K562 (cell line): ENCODE data around the gene CDC45. TPM values are rescaled to one million over a fixed set of nuclear protein-coding genes. Genes with fewer than 3 reads are reported as not detected.

Source experiments
- ELF2 ChIP-seq: fragments of 250-450 bp; sonication (Bioruptor Pico); IDR thresholded peaks from 2 replicates; pipeline ENCODE4 v1.5.0; 2021; ENCODE audit warnings: mild to moderate bottlenecking
- FOXA1 ChIP-seq: fragments of 450-650 bp; IDR thresholded peaks from 2 replicates; pipeline ENCODE4 v1.6.1; 2016; ENCODE audit warnings: mild to moderate bottlenecking, borderline replicate concordance
- KHSRP ChIP-seq: fragments of 450-650 bp; IDR thresholded peaks from 2 replicates; pipeline ENCODE4 v1.6.1; 2017
- polyA plus RNA-seq, 8 experiments: library from polyadenylated mRNA; depleted of rRNA in 4 of 8; stranded (reverse) in 5 of 8; unstranded in 3 of 8; fragments of >200 nt; fragmentation: Nextera tagmentation in 2 of 8; fragmentation: Illumina TruSeq in 1 of 8; extraction: Ambion mirVana in 2 of 8; extraction: Trizol in 1 of 8; gene quantifications; 2 replicates each; pipeline versions ENCODE4 v1.2.1 to v1.2.3, GENCODE V29; 2011 to 2014; ENCODE audit warnings: inconsistent platforms in 1 of 8, missing spikeins in 1 of 8
- total RNA-seq, 7 experiments: library from RNA; depleted of rRNA in 6 of 7; stranded (reverse); fragments of >200 nt in 6 of 7; fragmentation: Illumina TruSeq in 2 of 7; extraction: Trizol in 2 of 7; gene quantifications; 2 replicates each; pipeline versions ENCODE4 v1.2.1 to v1.2.3, GENCODE V29; 2011 to 2021; ENCODE audit warnings: low replicate concordance in 1 of 7
- TF ChIP-seq, protein P1 (sequence below), 2 experiments: fragments of 450-650 bp in 1 of 2; IDR thresholded peaks; 2 replicates each; pipeline ENCODE4 v1.6.1; 2011 to 2017; ENCODE audit warnings: low read depth in 2 of 2, antibody characterized with exemption in 1 of 2, borderline replicate concordance in 1 of 2, low read length in 1 of 2, mild to moderate bottlenecking in 1 of 2, mixed read lengths in 1 of 2; ENCODE audit not compliant: control insufficient read depth in 1 of 2
- TF ChIP-seq, protein P2 (sequence below), 2 experiments: fragments of 450-650 bp; IDR thresholded peaks; 2 replicates each; pipeline ENCODE4 v1.6.1; 2016

Gene CDC45
- total and polyA plus RNA-seq, 9 of the 15 experiments (the other 6 are each of a cell fraction or from before 2014, with no cell fraction given) = 251 to 580 (median 410) TPM

DNA sequence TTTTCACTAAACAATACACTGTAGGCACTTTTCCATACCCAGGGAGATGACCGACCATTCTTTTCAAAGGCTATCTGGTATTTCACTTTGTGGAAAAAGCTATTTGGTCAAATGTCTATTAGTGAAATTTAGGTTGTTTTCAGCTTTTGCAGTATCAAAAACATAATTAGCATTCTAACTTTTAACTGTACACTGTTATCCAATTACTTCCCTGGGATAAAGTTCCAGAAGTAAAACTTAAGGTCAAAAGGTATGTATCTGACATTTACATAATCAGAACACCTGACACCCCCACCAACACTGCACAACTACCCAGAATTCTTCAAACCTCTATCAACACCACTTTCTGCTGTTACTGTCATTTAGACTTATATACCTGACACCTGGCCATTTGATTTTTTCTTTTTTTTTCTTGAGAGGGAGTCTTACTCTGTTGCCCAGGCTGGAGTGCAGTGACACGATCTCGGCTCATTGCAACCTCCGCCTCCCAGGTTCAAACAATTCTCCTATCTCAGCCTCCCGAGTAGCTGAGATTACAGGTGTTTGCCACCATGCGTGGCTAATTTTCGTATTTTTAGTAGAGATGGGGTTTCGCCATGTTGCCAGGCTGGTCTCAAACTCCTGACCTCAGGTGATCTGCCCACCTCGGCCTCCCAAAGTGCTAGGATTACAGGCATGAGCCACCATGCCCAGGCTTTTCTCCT is 34.3 kb upstream of the CDC45 start (continued):
- TF ChIP-seq, protein P1, sequence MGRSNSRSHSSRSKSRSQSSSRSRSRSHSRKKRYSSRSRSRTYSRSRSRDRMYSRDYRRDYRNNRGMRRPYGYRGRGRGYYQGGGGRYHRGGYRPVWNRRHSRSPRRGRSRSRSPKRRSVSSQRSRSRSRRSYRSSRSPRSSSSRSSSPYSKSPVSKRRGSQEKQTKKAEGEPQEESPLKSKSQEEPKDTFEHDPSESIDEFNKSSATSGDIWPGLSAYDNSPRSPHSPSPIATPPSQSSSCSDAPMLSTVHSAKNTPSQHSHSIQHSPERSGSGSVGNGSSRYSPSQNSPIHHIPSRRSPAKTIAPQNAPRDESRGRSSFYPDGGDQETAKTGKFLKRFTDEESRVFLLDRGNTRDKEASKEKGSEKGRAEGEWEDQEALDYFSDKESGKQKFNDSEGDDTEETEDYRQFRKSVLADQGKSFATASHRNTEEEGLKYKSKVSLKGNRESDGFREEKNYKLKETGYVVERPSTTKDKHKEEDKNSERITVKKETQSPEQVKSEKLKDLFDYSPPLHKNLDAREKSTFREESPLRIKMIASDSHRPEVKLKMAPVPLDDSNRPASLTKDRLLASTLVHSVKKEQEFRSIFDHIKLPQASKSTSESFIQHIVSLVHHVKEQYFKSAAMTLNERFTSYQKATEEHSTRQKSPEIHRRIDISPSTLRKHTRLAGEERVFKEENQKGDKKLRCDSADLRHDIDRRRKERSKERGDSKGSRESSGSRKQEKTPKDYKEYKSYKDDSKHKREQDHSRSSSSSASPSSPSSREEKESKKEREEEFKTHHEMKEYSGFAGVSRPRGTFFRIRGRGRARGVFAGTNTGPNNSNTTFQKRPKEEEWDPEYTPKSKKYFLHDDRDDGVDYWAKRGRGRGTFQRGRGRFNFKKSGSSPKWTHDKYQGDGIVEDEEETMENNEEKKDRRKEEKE (IDR thresholded peaks at IDR 0.05; ENCODE audit: borderline replicate concordance in 1 of 2, control insufficient read depth in 1 of 2, low read depth in 2 of 2, low read length in 1 of 2) = peak in 1 of 2 experiments; percentile 67; a peak in 1 of 4 replicates
- TF ChIP-seq, protein P2, sequence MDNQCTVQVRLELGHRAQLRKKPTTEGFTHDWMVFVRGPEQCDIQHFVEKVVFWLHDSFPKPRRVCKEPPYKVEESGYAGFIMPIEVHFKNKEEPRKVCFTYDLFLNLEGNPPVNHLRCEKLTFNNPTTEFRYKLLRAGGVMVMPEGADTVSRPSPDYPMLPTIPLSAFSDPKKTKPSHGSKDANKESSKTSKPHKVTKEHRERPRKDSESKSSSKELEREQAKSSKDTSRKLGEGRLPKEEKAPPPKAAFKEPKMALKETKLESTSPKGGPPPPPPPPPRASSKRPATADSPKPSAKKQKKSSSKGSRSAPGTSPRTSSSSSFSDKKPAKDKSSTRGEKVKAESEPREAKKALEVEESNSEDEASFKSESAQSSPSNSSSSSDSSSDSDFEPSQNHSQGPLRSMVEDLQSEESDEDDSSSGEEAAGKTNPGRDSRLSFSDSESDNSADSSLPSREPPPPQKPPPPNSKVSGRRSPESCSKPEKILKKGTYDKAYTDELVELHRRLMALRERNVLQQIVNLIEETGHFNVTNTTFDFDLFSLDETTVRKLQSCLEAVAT (IDR thresholded peaks at IDR 0.05) = peak in 1 of 2 experiments; percentile 61; a peak in 1 of 4 replicates
- TF ChIP-seq ELF2 (CRISPR knock-in tag) = peak; percentile 62; the same call in 1 of the 2 replicates
- TF ChIP-seq KHSRP = 0 out of 2 replicates have a peak, but pooled peaks have one; percentile 10
- 0 out of 2 replicates have a peak, but pooled peaks have one; percentile 3 for TF ChIP-seq FOXA1
